Muscle layer of colon (tissue), 2 donors: ENCODE data around the gene TCF7L1.

Experiments
- H3K27ac ChIP-seq: one replicate; pipeline ENCODE4 v1.7.0; 2013; ENCODE audit warnings: low read depth, mild to moderate bottlenecking, low read length, moderate library complexity
- H3K27me3 ChIP-seq, 2 donors: one replicate each; pipeline ENCODE4 v1.7.0; 2013; ENCODE audit warnings: low read length in 2 of 2, mild to moderate bottlenecking in 2 of 2; ENCODE audit not compliant: insufficient read depth in 2 of 2, control insufficient read depth in 1 of 2
- H3K36me3 ChIP-seq: one replicate; pipeline ENCODE4 v1.7.0; 2013; ENCODE audit warnings: mild to moderate bottlenecking, low read length; ENCODE audit not compliant: insufficient read depth
- H3K4me1 ChIP-seq: one replicate; pipeline ENCODE4 v1.7.0; 2013; ENCODE audit warnings: mild to moderate bottlenecking, low read length; ENCODE audit not compliant: insufficient read depth
- H3K4me3 ChIP-seq, 2 donors: one replicate each; pipeline ENCODE4 v1.7.0; 2013; ENCODE audit warnings: low read length in 2 of 2, low read depth in 1 of 2, mild to moderate bottlenecking in 1 of 2, moderate library complexity in 1 of 2
- H3K9ac ChIP-seq: one replicate; pipeline ENCODE4 v1.7.0; 2013; ENCODE audit warnings: low read length
- H3K9me3 ChIP-seq: one replicate; pipeline ENCODE4 v1.7.0; 2013; ENCODE audit warnings: mild to moderate bottlenecking, low read length
- donor health status: abdominal sarcoma.
- donor health status: Adenocarcinoma of cecum.

The TCF7L1 gene

DNA sequence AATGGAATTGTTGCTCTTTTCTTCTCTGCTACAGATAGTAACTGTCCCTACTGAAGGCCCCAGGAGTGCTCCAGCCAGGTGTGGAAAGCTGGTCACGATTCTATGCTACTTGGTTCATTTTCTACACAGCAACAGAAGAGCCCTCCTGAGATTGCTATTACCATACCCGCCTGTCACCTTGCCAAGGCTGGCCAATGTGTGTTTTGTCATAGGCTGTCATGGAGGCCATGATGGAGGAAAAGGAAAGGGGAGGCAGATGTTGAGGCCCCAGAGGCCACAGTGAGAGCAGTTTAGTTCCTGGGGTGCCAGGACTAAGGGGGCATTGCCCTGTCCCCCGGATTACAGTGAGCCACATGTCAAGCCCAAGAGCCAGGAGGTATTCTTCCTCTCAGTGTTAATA is 222.3 kb downstream of the TCF7L1 start:
- no peaks in the 10 kb centered on the region for H3K9me3 ChIP-seq
- H3K9ac ChIP-seq: peak overlapping the region; percentile 89
- no peaks in the 10 kb centered on the region for H3K27me3 ChIP-seq
- peak overlapping the region; percentile 78 to 97 for H3K4me3 ChIP-seq
- H3K36me3 ChIP-seq: peaks cover 36% of the 10 kb centered on the region
- peaks cover 23% of the 10 kb centered on the region for H3K4me1 ChIP-seq
- H3K27ac ChIP-seq: no peak overlapping the region

DNA sequence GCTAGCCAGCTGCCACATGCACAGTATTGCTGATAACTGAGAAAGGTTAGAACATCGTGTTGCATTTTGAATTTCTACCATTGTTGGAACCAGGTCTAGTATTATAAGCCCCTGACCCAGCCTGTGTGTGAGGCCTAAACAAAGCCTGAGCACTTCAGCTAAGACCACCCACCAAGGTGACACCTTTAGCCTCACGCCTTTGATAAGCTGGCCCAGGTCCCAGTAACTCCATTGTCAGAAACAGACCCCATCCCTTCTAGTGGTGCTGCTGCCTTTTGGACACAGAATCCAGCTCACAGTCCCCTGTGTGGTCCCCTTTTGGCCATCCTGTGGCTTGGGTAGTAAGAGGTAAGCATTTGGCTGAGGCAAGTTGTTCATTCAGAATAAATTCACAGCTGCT is 223.0 kb downstream of the TCF7L1 start:
- Histone ChIP-seq H3K36me3 (peaks cover 31% of the 10 kb centered on the region), H3K9me3 (no peaks in the 10 kb centered on the region), H3K4me1 (peaks cover 23% of the 10 kb centered on the region), H3K27ac (no peak overlapping the region), H3K4me3 (no peak overlapping the region), H3K9ac (no peak overlapping the region), H3K27me3 (no peaks in the 10 kb centered on the region)

- peaks cover 24% of the 10 kb centered on the region for H3K36me3 ChIP-seq
- no peak overlapping the region for H3K9ac ChIP-seq
- H3K27ac ChIP-seq: no peak overlapping the region
These were observed 224.5 kb downstream of the TCF7L1 start for GRCh38 chr2:85357736-85358135.

More at GRCh38 chr2:85357736-85358135, 224.5 kb downstream of the TCF7L1 start:
- H3K27me3 ChIP-seq: no peaks in the 10 kb centered on the region
- no peaks in the 10 kb centered on the region for H3K9me3 ChIP-seq
- H3K4me1 ChIP-seq: peaks cover 23% of the 10 kb centered on the region
- no peak overlapping the region for H3K4me3 ChIP-seq
